Measurements from ENCODE around the gene ALX4.

ALX4 gene

DNA sequence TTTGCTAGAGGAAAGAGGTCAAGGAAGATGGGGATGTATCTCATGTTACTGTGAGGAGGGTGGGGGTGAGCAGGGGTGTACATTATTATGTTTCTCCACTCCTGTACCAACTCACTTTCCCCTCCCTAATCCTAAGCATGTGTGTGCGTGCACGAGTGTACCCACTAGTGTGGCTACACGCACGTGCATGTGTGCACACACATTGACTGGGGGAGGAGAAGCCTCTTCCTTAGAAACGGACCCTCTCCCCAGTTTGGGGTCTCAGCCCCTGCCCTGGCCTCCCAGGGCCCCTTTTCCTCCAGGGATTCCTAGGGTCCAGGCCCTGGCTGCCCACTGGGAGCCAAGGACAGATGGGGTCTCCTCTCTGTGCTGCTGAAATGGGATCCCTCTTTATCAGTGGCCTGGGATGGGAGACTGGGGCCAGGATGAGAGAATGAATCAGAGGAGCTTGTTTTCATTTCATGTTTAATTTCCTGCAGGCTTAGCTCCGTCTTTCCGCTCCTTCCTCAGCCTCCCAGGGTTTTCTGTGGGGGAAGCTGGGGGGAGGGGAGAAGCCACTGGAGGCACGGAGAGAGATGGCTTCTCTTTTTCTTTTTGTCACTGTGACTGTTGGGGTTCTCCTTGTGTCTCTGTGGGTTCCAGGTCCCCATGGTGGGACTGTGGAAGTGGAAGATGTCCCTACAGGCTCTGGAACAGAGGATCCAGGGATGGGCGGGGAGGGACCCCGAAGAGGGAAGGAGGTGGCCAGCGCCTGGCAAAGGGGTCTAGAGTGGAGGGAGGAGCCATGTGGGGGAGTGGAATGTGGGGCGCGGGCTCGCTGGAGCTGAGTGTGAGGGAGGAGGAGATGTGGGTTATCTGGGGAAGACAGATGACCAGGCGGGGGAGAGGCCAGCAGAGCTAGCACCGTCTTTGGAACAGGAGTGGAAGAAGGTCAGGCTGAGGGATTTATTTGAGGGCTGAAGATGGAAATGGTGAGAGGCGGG lies 40.3 kb downstream of the ALX4 start:
- Histone ChIP-seq H3K27me3 (ENCODE audit: control insufficient read depth in 1 of 2, insufficient read depth in 2 of 2, low read length in 2 of 2) (no peaks in the 10 kb centered on the region), H3K27ac (ENCODE audit: low read depth, low read length) (no peak overlapping the region), H3K4me1 (ENCODE audit: control insufficient read depth in 1 of 2, insufficient read depth in 2 of 2, low read length in 2 of 2) (no peaks in the 10 kb centered on the region), H3K4me3 (ENCODE audit: low read depth in 1 of 2, low read length in 2 of 2) (no peak overlapping the region), H3K9ac (ENCODE audit: low read depth in 1 of 2, low read length in 2 of 2) (no peak overlapping the region), H3K36me3 (ENCODE audit: control insufficient read depth in 1 of 2, insufficient read depth in 2 of 2, low read length in 2 of 2) (no peaks in the 10 kb centered on the region), H3K9me3 (ENCODE audit: control insufficient read depth in 1 of 2, low read length in 2 of 2) (no peaks in the 10 kb centered on the region)

- H3K4me3 ChIP-seq (ENCODE audit: low read depth in 1 of 2, low read length in 2 of 2), result no peak overlapping the region
- no peaks in the 10 kb centered on the region for H3K27me3 ChIP-seq (ENCODE audit: control insufficient read depth in 1 of 2, insufficient read depth in 2 of 2, low read length in 2 of 2)
- no peaks in the 10 kb centered on the region for H3K9me3 ChIP-seq (ENCODE audit: control insufficient read depth in 1 of 2, low read length in 2 of 2)
- H3K36me3 ChIP-seq (ENCODE audit: control insufficient read depth in 1 of 2, insufficient read depth in 2 of 2, low read length in 2 of 2), result no peaks in the 10 kb centered on the region
- no peak overlapping the region for H3K27ac ChIP-seq (ENCODE audit: low read depth, low read length)
- H3K4me1 ChIP-seq (ENCODE audit: control insufficient read depth in 1 of 2, insufficient read depth in 2 of 2, low read length in 2 of 2), result no peaks in the 10 kb centered on the region
- H3K9ac ChIP-seq (ENCODE audit: low read depth in 1 of 2, low read length in 2 of 2), result no peak overlapping the region
These were observed 41.3 kb downstream of the ALX4 start for GRCh38 chr11:44268614-44269080.

GRCh38 chr11:44267750-44268613 lies 42.0 kb downstream of the ALX4 start:
- no peak overlapping the region for H3K9ac ChIP-seq (ENCODE audit: low read depth in 1 of 2, low read length in 2 of 2)

DNA sequence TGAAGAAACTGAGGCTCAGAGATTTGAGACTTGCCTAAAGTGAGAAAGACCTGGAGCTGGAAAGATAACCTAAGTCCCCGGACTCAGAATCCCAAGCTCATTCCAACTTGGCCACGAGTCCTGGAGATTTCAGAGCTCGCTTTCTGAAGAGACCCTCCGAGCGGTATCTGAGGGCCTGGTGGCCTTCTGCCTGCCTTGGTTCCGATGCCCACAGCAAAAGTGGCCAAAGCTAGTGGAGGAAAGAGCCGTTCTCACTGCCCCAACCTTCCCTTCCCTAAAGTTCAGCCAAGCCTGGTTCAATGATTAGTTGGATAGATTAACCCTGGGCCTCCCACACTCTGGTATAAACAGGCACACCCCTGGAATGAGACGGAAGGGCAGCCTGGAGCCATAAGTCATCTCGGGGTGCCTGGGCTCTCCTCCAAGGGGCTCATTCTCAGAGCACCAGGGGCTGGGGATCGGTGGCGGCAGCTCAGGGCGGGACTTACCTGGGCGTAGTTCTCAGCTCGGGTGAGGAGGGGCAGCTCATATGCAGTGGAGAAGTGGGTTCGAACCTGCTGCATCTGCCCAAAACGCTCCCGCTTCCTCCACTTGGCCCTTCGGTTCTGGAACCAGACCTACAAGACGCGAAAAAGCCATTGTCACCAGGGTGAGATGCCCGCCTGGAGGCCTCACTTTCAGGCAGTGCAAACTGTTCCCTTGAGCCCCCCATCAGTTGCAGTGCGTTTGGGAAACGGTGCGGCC lies 42.8 kb downstream of the ALX4 start:
- no peak overlapping the region for H3K27ac ChIP-seq (ENCODE audit: low read depth, low read length)
- H3K9ac ChIP-seq (ENCODE audit: low read depth in 1 of 2, low read length in 2 of 2), result no peak overlapping the region
- H3K4me3 ChIP-seq (ENCODE audit: low read depth in 1 of 2, low read length in 2 of 2), result no peak overlapping the region
- H3K36me3 ChIP-seq (ENCODE audit: control insufficient read depth in 1 of 2, insufficient read depth in 2 of 2, low read length in 2 of 2), result no peaks in the 10 kb centered on the region
- H3K27me3 ChIP-seq (ENCODE audit: control insufficient read depth in 1 of 2, insufficient read depth in 2 of 2, low read length in 2 of 2), result no peaks in the 10 kb centered on the region
- H3K4me1 ChIP-seq (ENCODE audit: control insufficient read depth in 1 of 2, insufficient read depth in 2 of 2, low read length in 2 of 2), result no peaks in the 10 kb centered on the region
- no peaks in the 10 kb centered on the region for H3K9me3 ChIP-seq (ENCODE audit: control insufficient read depth in 1 of 2, low read length in 2 of 2)

More at GRCh38 chr11:44267750-44268613, 42.0 kb downstream of the ALX4 start:
- Histone ChIP-seq H3K4me3 (ENCODE audit: low read depth in 1 of 2, low read length in 2 of 2) (no peak overlapping the region), H3K36me3 (ENCODE audit: control insufficient read depth in 1 of 2, insufficient read depth in 2 of 2, low read length in 2 of 2) (no peaks in the 10 kb centered on the region), H3K9me3 (ENCODE audit: control insufficient read depth in 1 of 2, low read length in 2 of 2) (no peaks in the 10 kb centered on the region), H3K4me1 (ENCODE audit: control insufficient read depth in 1 of 2, insufficient read depth in 2 of 2, low read length in 2 of 2) (no peaks in the 10 kb centered on the region), H3K27me3 (ENCODE audit: control insufficient read depth in 1 of 2, insufficient read depth in 2 of 2, low read length in 2 of 2) (no peaks in the 10 kb centered on the region), H3K27ac (ENCODE audit: low read depth, low read length) (no peak overlapping the region)

DNA sequence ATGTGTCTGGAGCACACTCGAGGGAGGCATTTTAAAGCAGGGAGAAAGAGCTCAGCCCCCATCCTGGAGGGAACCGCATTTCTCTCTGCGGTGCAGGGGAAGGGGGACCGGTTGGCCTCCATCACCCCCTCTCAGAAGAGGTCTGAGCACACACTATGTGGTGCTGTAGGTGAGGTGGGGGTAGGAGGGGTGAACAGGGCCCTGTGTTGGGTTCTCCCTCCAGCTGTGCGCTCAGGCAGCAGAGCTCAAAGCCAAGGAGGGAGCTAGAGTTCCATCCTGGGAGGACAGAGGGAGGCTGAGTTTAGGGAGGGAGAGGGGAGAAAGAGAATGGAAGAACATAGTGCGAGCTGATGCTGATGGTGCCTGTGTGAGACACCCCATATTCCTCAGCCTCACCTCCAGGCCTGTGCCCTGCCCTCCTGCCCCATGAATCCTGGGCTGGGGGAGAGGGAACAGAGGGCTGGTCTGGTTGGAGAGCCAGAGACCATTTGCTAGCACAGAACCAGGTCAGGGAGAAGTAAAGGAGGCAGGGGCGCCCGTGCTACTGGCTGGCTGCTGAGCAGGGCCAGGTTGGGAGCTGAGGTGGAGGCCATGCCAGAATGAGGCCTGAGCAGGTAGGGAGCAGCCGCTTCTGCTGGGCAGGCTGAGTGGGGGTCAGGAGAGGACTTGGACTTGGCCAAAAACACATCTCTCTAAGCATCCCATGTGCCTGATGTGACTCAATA lies 43.7 kb downstream of the ALX4 start:
- Histone ChIP-seq H3K27ac (ENCODE audit: low read depth, low read length) (no peak overlapping the region), H3K9ac (ENCODE audit: low read depth in 1 of 2, low read length in 2 of 2) (no peak overlapping the region), H3K4me3 (ENCODE audit: low read depth in 1 of 2, low read length in 2 of 2) (no peak overlapping the region), H3K4me1 (ENCODE audit: control insufficient read depth in 1 of 2, insufficient read depth in 2 of 2, low read length in 2 of 2) (no peaks in the 10 kb centered on the region), H3K36me3 (ENCODE audit: control insufficient read depth in 1 of 2, insufficient read depth in 2 of 2, low read length in 2 of 2) (no peaks in the 10 kb centered on the region), H3K9me3 (ENCODE audit: control insufficient read depth in 1 of 2, low read length in 2 of 2) (no peaks in the 10 kb centered on the region), H3K27me3 (ENCODE audit: control insufficient read depth in 1 of 2, insufficient read depth in 2 of 2, low read length in 2 of 2) (no peaks in the 10 kb centered on the region)

GRCh38 chr11:44264761-44265160 lies 45.2 kb downstream of the ALX4 start:
- no peaks in the 10 kb centered on the region for H3K4me1 ChIP-seq (ENCODE audit: control insufficient read depth in 1 of 2, insufficient read depth in 2 of 2, low read length in 2 of 2)
- H3K4me3 ChIP-seq (ENCODE audit: low read depth in 1 of 2, low read length in 2 of 2), result no peak overlapping the region
- H3K36me3 ChIP-seq (ENCODE audit: control insufficient read depth in 1 of 2, insufficient read depth in 2 of 2, low read length in 2 of 2), result no peaks in the 10 kb centered on the region
- no peak overlapping the region for H3K9ac ChIP-seq (ENCODE audit: low read depth in 1 of 2, low read length in 2 of 2)
- H3K27me3 ChIP-seq (ENCODE audit: control insufficient read depth in 1 of 2, insufficient read depth in 2 of 2, low read length in 2 of 2), result no peaks in the 10 kb centered on the region
- H3K9me3 ChIP-seq (ENCODE audit: control insufficient read depth in 1 of 2, low read length in 2 of 2), result no peaks in the 10 kb centered on the region
- H3K27ac ChIP-seq (ENCODE audit: low read depth, low read length), result no peak overlapping the region

- Histone ChIP-seq H3K36me3 (ENCODE audit: control insufficient read depth in 1 of 2, insufficient read depth in 2 of 2, low read length in 2 of 2) (no peaks in the 10 kb centered on the region), H3K9ac (ENCODE audit: low read depth in 1 of 2, low read length in 2 of 2) (no peak overlapping the region), H3K4me1 (ENCODE audit: control insufficient read depth in 1 of 2, insufficient read depth in 2 of 2, low read length in 2 of 2) (no peaks in the 10 kb centered on the region), H3K4me3 (ENCODE audit: low read depth in 1 of 2, low read length in 2 of 2) (no peak overlapping the region), H3K9me3 (ENCODE audit: control insufficient read depth in 1 of 2, low read length in 2 of 2) (no peaks in the 10 kb centered on the region), H3K27ac (ENCODE audit: low read depth, low read length) (no peak overlapping the region), H3K27me3 (ENCODE audit: control insufficient read depth in 1 of 2, insufficient read depth in 2 of 2, low read length in 2 of 2) (no peaks in the 10 kb centered on the region)
These were observed 45.5 kb downstream of the ALX4 start for GRCh38 chr11:44264438-44264749.

GRCh38 chr11:44263738-44264437 lies 46.1 kb downstream of the ALX4 start:
- H3K27ac ChIP-seq (ENCODE audit: low read depth, low read length), result no peak overlapping the region
- H3K9me3 ChIP-seq (ENCODE audit: control insufficient read depth in 1 of 2, low read length in 2 of 2), result no peaks in the 10 kb centered on the region
- H3K4me1 ChIP-seq (ENCODE audit: control insufficient read depth in 1 of 2, insufficient read depth in 2 of 2, low read length in 2 of 2), result no peaks in the 10 kb centered on the region
- H3K4me3 ChIP-seq (ENCODE audit: low read depth in 1 of 2, low read length in 2 of 2), result no peak overlapping the region
- no peaks in the 10 kb centered on the region for H3K36me3 ChIP-seq (ENCODE audit: control insufficient read depth in 1 of 2, insufficient read depth in 2 of 2, low read length in 2 of 2)
- no peaks in the 10 kb centered on the region for H3K27me3 ChIP-seq (ENCODE audit: control insufficient read depth in 1 of 2, insufficient read depth in 2 of 2, low read length in 2 of 2)
- H3K9ac ChIP-seq (ENCODE audit: low read depth in 1 of 2, low read length in 2 of 2), result no peak overlapping the region

All from duodenal mucosa (tissue), 2 donors.